Glomerular endothelial cell (primary cell): ENCODE results near the gene NHERF2. TPM values are rescaled to one million over a fixed set of nuclear protein-coding genes. Genes with fewer than 3 reads are reported as not detected.

Experiments used
- DNase-seq: peaks from one replicate; pipeline ENCODE4 v3.0.0-alpha.2; 2011; ENCODE audit warnings: low read depth, low spot score; ENCODE audit errors: extremely low read depth
- total RNA-seq: library from RNA; depleted of rRNA; stranded (reverse); fragments of >200 nt; gene quantifications from 2 replicates; pipeline ENCODE4 v1.2.3, GENCODE V29; 2015

The NHERF2 gene
- total RNA-seq, 1 donor from 2014 or later: 94.2 TPM

DNA sequence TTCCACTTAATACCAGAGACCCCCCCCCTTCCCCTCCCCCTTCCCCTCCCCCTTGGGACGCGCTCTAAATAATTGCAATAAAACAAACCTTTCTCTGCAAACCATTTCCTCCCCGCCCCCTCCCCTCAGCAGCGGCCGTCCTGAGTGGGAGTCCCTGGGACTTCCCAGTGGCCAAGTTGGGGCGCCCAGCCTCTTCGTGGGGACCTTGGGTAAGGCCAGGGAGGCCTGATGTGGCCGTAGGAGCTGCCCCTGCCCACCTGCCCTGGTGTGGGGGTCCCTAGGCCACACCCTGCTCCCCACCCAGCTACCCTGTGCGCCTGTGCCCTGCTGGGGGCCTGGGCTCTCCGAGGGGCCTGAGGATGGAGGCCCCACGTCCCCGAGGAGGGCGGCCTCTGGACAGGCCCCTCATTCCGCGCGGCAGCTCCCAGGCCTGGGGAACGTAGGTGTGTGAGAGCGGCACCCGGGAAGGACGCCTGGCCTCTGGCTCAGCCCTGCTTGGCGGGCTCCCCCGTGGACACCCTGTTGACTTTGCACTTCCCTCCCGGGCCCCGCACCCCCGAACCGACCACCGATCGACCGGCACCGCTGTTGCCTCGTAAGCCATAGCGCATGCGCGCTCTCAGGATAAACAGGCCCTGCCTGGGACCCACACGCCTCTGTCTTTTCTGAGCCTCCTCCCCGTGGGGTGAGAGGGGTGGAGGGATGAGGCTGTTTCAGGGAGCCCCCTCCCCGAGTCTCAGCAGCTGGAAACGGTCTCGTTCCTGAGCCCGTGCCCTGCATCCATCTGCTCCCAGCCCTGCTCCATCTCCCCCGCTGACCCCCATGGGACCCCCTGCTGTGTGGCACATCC is 11.9 kb downstream of the NHERF2 start:
- DNase-seq: no peak

DNA sequence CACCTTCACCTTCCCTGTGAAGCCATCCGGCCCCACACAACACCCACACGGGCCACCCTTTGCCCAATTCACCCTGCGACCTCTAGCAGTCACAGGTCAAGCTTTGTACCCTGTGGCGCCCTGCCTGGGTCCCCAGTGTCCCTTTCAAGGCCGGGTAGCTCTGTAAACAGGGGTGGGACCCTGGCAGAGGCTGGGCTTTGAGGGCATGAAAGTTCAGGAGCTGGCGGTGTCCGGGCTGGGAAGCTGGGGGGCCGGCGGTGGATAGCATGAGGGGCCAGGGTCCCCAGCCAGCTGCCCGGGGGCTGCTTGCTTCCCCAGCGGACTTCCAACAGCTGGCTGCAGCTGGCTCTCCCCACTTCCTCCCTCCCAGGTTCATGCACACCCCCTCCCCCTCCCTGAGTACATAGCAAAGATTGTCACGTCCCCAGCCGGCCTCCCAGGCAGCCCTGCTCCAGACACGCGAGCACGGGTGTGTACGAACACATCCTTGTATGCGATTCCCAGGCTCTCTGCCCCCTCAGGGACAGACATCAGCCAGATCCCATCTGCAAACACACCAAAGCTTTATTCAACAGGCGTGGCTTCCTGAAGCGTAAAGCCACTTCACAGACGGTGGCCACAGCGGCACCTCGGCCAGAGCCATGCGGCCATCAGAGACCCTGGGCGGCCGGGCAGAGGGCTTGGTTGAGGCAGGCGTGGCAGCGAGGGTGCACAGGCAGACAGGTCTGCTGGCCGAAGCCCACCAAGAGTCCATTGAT is 12.8 kb downstream of the NHERF2 start:
- DNase-seq: no peak

DNA sequence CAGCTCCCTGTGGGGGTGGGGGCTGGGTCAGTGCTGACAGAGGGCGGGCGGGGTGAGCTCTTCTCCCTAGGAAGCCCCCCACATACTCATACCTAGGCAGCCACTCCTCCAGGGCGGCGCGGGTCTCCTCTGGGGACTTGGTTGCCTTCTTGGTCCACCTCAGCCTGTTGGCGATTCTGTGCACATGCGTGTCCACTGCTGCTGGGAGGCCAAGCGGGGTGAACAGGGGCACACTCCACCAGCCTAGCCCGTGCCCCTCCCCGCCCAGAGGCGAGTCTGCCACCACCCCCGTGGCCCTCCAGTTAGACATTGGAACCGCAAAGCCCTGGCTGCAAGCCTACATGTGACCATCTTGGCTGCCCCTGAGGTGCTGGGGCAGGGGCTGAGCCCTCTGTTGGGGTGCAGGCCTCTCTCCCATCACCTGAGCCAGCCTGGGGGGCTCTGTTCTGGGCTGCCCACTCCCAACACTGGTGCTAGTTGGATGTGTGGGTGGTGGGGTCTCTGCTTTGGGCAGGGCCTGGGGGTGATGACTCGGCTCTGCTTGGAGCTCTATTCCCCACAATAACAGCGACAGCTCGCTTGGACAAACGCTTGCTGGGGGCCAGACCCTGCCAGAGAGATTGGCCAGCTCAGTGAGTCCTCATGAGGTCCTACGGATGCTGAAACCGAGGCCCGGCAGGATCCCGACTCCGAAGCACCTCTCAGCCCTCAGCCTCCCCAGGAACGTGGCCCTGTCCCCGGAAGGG is 13.5 kb downstream of the NHERF2 start:
- DNase-seq: no peak

DNA sequence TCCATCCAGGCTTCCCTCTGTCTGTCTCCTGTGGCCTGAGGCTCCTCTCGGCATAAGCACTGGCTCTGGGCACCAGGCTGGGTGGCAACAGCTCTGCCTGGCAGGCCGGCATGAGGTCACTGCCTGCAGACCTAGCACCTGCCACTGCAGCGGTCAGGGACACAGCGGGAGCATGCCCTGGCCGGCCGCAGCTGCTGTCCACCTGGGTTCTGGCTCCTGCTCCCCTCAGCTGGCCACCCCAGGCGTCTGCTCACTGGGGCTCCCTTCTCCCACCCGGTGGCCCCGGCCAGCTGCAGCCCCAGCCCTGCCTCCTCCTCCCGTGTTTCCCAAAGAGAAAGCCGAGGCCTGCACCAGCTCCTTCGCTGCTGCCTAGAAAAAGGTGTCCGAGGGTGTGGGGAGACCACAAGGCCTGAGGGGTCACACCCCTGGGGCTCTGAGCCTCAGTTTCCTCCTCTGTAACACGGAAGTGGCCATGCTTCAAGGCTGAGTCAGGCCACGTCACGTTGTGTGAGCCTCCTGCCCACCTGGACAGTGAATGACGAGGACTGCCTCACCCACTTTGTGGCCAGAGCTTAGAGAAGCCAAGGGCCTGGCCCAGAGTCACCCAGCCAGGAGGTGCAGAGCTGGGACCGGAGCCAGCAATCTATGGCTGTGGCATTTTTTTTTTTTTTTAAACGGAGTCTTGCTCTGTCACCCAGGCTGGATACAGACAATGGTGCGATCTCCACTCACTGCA is 14.3 kb downstream of the NHERF2 start:
- DNase-seq: no peak

DNA sequence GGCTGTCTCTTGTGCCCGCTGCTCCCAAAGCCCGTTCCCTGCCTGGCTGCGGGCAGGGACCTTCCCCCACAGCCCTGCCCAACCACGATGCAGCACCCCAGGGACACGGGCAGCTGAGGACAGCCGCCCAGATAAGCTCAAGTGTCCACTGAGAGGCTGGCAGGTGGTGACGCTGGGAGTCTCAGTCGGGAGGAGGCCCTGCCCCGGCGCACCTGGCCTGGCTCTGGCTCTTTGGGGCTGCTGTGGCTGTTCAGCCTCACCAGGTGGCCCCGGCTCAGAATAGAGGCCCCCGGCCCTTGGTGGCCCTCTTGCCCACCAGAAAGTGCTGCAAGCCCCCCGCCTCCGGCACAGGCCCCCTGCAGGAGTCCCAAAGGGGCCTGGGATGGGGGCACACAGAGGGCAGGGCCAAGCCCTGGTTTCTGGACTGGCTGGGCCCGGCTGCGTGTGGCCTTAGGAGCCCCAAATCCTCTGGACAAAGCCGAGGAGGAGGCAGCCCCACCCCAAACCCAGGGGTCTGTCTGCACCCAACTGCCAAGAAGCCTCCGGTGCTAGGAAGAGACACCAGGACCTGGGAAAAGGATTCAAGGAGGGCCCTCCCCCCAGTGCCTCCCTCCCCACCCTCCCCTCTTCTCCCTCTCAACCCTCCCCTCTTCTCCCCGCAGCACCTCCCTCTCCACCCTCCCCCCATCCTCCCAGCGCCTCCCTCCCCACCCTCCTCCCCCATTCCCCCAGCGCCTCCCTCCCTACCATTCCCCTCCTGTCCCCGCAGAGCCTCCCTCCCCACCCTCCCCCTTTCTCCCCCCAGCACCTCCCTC is 15.7 kb downstream of the NHERF2 start:
- no peak for DNase-seq

DNA sequence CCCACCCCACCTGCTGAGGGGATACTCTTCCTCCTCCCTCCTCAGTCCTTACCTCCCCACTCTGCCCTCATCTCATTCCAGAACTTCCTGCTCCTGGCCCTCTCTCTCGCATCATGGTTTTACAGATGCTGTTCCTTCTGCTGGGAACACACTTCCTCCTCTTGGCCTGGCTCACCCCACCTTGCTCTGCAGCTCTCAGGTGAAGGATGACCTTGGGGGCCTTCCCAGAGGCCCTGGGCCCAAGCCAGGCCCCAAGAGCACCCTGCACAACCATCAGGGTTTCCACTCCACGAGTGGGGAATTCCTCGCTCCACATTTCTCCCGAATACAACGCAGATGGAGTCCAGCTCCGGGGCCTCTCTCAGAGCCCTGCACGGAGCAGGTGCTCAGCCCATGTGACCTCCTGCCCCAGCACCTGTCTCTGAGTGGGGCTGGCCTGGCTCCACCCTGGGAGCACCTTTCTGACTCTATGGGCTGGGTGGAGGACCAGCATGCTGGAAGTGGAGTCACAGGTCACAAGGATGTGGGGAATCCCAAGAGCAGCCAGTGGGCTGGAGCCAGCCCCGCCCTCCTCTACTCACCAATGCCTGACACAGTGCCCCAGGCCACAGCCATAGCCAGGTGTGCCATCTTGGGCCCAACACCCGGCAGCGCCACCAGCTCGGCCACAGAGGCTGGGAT is 16.4 kb downstream of the NHERF2 start:
- no peak for DNase-seq

DNA sequence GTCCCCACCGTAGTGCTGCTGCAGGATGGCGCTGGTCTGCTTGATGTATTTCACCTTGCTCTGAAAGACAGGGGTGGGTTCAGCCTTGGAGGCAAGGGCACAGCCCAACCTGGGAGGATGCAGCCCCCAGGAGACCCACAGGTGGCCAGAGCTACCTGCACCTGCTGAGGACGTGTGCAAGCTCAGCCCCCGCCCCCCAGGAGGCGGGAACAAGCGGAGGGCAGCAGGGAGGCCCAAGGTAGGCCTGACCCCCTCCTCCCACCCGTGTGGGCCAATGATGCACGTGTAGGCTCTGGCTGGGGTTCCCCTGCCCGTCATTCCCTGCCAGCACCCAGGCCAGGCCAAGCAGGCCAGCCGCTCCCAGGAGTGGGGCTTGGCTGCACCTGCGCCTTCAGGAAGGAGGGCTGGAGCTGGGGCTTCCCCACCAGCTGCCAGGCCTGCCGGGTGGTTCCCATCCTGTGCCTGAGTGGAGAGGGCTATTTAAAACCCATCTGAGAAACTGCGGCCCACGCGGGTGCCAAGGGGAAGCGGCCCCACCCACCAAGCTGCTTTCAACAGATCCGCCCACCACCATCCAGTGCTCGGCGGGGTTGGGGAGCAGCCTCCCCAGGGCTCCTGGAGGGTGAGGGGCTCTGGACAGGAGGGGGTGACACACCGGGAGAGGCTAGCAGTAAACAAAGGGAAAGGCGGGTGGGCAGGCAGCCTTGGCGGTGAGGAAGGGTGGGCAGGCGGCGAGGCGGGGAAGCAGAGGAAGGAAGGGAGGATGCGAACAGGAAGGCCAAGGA is 17.2 kb downstream of the NHERF2 start:
- no peak for DNase-seq

DNA sequence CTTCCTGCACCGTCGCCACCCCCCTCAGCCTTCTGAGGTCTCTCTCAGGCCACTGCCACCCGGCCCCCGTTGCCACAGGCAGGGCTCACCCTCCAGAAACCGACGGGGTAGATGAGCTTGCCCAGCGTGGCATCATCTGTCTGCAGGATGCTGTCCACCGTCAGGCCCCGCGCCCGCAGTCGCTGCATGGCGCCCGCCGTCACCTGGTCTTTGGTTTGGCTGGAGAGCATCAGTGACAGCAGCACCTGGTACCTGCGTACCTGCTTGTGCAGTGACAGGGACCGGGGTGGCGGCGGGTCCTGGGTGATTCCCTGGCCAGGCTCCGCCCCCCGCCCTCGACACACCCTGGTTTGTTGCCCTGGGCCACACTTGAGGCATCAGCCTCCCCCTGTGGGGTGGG is 17.8 kb downstream of the NHERF2 start:
- DNase-seq: no peak

DNA sequence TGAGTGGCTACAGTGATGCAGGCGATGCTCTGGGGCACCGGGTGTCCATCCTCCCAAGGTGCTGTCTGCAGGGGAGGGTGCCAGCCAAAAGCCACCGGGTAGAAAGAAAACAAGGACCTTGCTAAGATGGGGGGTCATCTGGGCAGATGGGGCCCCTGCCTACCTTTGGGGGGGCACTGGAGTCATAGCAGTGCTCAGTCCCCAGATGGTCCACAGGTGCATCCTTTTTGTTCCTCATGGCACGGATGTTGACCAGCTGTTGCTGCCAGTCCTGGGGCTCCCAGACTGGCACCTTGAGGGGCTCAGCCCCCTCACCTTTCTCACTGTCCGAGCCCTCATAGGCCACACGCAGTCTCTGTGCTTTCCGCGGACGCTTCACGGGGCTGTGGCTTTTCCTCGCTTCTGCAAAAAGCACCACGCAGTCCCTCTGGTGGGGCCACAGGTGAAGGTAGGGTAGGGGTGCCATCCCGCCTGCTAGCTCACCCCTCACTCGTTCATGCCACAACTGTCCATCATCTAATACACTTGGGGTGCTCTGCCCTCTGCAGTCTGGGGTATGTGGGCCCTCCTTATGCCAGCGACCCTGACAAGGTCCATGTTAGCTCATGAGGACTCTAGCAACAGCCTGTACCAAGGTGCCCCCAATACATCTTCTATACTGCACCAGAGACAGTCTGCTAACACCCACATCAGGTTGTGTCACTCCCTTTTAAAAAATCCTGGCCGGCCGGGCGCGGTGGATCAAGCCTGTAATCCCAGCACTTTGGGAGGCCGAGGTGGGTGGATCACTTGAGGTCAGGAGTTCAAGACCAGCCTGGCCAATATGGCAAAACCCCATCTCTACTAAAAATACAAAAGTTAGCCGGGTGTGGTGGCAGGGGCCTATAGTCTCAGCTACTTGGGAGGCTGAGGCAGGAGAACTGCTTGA is 19.5 kb downstream of the NHERF2 start:
- DNase-seq: no peak

DNA sequence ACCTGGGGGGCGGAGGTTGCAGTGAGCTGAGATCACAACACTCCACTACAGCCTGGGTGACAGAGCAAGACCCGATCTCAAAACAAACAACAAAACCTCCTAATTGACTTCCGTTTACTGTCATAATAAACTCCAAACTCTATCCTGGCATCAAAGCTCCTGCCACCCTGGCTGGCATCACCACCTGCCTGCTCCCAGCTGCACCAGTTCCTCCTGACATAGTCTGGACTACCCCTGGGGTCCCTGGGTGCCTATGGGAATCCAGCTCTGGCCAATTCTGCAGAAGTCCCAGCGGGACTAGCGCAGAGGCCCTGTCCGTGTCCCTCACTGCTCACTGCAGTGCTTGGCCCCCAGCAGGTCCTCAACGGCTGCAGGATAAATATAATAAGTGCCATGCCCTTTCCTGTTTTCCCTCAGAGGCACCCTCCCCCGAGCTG is 20.2 kb downstream of the NHERF2 start:
- no peak for DNase-seq

DNA sequence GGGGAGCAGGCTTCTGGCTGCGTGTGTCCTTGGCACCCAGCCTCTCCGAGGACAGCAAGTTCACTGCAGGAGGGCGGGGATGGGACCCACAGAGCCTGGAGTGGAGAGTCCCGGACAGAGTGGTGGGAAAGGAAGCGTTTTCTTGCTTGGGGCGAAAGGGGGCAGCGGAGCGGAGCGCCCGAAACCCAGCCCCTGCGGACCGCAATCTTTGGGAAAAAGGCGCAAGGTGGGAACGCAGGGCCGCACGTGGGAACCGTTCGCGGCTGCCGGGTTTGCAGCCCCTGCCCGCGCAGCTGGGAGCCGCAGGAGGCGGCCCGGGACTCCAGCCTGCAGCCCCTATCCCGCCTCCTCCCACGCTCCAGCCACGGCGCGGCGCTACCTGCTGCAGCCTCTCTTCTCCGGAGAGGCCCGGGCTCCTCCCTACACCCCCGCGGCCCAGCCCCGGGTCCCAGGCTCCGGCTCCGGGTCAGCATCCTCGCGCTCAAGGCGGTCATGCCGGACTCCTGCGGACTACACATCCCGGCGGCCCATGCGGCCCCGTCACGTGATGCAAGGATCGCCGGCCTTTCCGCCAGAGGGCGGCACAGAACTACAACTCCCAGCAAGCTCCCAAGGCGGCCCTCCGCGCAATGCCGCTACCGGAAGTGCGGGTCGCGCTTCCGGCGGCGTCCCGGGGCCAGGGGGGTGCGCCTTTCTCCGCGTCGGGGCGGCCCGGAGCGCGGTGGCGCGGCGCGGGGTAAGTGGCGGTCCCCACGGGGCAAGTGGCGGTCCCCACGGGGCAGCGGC is 20.8 kb downstream of the NHERF2 start, which contains the start of the genes NTHL1 and TSC2:
TSS of gene NTHL1 (minus strand) at position 505 of the 786 bp plus-strand sequence. CDS start at position 494, 11 bp downstream.
TSS of gene TSC2 (plus strand) at position 656 of the 786 bp plus-strand sequence. CDS start 631 bp downstream, outside the sequence.
- DNase-seq: peak; percentile 61

DNA sequence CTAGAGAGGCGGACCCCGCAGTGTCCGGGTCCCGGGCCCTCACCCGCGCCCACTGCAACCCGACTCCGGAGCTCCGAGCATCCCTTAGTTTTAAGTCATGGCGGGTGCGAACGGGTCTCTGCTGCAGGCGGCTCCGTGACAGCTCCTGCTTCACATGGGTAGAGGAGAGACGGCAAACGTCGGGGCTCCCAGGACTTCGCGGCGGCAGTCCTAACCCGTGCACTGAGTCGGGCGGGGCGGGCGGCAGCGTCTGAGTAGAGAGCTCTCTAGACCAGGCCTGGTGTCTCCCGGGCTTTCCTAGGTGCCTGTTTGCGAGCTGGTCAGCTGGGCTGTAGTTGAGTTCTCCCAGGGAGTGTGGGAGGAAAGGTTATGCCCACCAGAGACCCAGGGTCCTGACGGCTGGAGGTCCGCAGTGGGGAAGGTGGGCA is 21.4 kb downstream of the NHERF2 start:
- no peak for DNase-seq

DNA sequence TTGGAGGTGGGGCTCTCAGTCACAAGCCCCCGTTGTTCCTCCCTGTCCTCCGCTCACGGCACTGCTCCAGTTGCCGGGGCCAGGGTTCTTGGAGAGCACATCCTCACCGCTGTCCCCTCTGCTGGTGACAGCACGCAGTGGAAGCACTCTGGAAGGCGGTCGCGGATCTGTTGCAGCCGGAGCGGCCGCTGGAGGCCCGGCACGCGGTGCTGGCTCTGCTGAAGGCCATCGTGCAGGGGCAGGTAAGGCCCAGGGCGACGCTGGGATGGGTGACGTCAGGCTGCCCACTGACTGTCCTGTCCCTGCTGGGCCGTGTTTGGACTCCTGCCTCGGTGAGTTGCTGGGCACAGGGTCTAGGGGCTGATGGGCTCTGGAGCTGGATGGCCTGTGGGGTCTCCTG is 26.5 kb downstream of the NHERF2 start:
- DNase-seq: no peak

DNA sequence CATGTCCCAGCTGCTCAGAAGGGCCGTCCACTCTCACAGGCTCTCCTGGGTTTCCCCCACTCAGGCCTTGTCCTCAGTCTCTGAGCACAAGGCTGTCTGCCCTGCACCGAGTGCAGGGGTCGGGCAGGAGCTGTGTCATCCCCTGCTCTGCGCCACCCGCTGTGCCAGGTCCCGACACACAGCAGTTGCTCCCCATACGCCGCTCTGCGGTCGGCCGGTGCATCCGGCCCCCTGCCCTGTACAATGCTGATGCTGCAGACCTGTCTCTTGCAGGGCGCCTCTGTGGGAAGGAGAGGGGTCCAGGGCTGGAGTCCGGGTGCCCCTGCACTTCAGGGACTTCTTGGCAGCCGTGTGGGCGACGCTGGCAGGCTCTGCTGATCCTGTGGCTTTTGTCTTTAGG is 27.2 kb downstream of the NHERF2 start:
- no peak for DNase-seq

DNA sequence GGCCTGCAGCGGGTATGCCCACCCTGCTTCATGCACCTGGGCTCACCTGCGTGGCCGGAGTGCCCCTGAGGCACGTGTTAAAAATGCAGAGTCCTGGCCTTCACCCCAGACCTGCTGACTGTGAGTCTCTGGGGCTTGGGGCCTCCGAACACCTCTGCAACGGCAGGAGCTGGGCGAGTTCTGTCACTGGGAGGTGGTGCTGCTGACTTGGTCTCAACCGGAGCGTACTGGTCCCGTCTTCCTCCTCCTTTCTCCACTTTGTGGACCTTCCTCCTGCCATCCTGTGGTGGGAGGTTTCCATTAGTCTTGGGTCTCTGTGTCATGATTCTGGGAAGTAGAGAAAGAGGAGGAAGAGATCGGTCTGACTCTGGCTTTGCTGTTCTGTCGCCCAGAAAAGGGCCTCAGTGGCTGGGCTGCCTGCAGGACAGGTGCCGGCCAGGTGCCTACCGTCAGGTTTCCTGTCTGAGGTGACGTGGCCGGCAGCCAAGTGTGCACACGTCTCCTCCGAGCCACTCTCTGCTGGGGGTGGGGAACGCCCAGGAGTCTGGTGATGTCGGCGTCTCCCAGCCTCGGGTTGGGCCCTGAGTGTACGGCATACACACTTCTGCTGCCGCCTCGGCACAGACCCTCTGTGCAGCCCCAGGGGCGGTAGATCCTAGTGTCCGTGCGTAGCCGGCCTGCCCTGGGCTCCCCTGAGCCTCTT is 28.0 kb downstream of the NHERF2 start:
- no peak for DNase-seq

DNA sequence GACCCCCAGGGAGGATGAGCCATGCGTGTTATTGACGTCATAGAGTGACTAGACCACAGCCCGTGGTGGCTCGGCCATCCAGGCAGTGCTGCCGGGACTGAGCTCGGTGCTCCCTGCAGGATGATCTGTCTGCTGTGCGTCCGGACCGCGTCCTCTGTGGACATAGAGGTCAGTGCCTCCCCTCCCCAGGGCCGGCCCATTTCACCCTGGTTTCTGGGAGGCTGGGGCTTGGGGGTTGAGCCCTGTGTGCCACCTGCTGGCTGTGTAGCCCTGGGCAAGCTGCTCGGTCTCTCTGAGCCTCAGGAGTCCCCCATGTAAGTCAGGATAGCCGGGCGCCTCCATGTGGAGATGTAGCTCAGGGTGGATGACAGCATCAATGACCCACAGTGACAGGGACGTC is 29.4 kb downstream of the NHERF2 start:
- no peak for DNase-seq
